A549 (cell line): ENCODE results near the gene ZNF423.

Source experiments
- CHD2 ChIP-seq: fragments of 150-350 bp; IDR thresholded peaks from 2 replicates; pipeline ENCODE4 v1.6.1; 2014; ENCODE audit warnings: low read length; ENCODE audit not compliant: partially characterized antibody
- CTCF ChIP-seq: fragments of >200 bp; sonication (Bioruptor Twin); formaldehyde crosslinking; IDR thresholded peaks from 3 replicates; pipeline ENCODE4 v1.5.1; 2016
- SMC3 ChIP-seq: fragments of >200 bp; sonication (Bioruptor Twin); formaldehyde crosslinking; IDR thresholded peaks from 3 replicates; pipeline ENCODE4 v1.6.1; 2018; ENCODE audit warnings: inconsistent platforms

GRCh38 chr16:49552313-49552928 is 303.5 kb downstream of the ZNF423 start:
- TF ChIP-seq CHD2 = no peak
- no peak for TF ChIP-seq CTCF
- no peak for TF ChIP-seq SMC3
